Activated gamma-delta T cell (primary cell): ENCODE results near the gene EGF.
"Not testable (repeated sequence)": the region's sequence is repeated elsewhere in the genome, so short reads cannot be mapped to it uniquely, and the experiment has no call there.

Source experiments
- DNase-seq: peaks from one replicate; lab custom pipeline; 2025; lab: John Stamatoyannopoulos, UW

The EGF gene

GRCh38 chr4:110039164-110039563 is 126.5 kb downstream of the EGF start:
- DNase-seq = not testable (repeated sequence)

- no peak for DNase-seq
Observed at GRCh38 chr4:110041735-110042134, 129.1 kb downstream of the EGF start.

DNA sequence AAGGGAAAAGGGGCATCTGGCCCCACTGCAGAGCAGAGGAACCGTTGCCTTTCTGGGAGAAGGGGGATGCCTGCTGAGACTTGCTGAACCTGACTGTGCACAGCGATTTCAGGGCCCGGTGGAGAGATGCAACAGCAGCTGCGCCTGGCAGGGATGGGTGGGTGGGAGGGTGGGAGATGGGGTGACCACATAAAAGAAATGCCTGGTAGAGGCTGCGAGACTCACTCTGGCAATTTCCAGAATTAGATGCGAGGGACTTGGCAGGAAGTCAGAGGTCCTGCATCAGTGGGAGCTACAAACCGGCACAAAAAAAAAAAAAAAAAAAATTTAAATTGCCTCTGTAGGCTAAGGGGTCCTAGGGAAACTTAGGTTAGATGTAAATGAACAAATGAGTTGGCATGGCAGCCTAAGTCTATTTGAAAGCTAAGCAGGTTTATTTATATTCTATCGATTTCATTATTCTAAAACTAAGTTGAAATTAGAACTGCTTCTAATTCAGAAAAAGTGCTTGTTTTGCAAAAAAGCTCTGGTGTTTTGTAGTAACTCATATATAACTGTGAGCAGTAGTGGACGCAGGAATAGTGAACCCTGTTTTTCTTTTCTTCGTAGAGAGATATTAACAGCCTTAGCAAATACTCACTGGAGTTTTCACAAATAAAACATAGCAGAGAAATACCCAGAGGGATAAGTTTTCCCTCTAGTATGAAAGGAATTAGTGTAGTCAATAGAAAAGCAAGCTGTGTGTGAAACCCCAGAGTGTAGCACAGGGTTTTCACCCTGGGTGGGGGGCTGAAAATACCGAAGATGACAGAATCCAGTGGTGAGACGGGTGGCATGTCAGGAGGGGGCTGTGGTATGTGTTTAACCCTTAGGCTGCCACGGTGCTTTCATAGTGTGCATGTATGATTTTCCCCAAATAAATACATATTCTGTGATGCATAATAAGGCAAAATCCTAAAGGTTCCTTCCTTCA is 130.1 kb downstream of the EGF start:
- no peak for DNase-seq

- no peak for DNase-seq
Observed at GRCh38 chr4:110046588-110047049, 133.9 kb downstream of the EGF start.

- DNase-seq = no peak
Observed at GRCh38 chr4:110049951-110050925, 137.6 kb downstream of the EGF start.

DNA sequence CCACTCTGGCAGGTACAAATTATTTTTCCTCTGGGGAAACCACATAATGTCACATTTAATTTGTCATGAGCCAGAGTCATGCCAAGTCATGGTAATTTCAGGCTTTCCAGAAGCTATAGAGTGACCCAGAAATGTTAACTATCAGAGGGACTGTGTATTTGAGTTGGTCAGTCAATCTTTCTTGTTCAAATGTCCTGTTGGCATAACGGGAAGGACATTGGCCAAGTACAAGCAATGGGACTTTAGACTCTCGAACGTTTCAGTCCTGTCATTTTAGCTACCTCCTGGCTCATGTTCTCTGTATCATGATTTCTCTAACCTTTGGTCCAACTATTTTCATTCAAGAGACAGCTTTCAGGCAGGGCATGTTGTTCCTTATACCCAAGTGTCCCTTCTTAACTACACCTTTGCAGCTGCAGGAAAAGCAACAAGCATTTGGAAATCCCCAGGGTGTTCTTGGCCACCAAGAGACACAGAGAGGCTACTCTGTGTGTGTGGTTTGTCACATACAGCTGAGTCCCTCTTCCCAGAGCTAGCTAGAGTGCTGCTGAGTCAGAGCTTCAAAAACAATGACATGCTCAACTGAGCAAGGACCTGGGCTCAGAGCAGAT is 142.6 kb downstream of the EGF start:
- DNase-seq = no peak

- no peak for DNase-seq
Observed at GRCh38 chr4:110058677-110059076, 146.0 kb downstream of the EGF start.

DNA sequence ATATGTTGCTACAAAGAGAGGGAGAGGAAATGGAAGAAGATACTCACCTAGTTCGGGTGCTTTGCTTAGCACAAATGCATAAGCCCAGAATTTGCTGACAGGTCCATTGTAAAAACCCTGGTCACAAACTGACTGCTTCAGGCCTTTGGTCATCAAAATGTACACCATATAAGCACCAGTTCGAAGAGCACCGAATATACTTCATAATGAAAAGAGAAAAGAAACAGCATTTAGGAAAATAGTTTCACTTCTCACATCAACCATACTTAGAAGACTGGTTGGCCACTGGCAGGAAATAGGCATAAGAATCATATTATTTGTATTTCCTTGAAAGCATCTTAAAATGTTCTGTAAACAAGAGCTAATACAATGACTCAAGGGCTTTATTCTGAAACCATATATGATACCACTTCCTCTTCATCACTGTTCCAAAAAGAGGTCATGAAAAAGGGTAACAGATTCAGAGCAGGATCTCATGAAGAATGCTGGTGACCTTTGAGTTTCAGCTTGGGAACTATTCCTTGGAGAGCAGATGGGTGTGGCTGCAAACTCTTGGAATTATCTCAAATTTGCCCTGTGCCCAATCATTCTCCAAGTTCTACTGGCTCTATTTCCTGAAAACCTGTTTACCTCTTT is 147.0 kb downstream of the EGF start:
- no peak for DNase-seq

GRCh38 chr4:110061076-110061475 is 148.4 kb downstream of the EGF start:
- no peak for DNase-seq
